Measurements from ENCODE around the gene ORMDL2. TPM values are rescaled to one million over a fixed set of nuclear protein-coding genes. Genes with fewer than 3 reads are reported as not detected.

ORMDL2 gene
- total and polyA plus RNA-seq, 10 of the 15 experiments (the other 5 are each of a cell fraction or from before 2014, with no cell fraction given) = 15.0 to 135 (median 33.9) TPM

- peak; percentile 98 for TF ChIP-seq KLF5 (IDR thresholded peaks at IDR 0.05; ENCODE audit: partially characterized antibody)
- TF ChIP-seq, protein P1, sequence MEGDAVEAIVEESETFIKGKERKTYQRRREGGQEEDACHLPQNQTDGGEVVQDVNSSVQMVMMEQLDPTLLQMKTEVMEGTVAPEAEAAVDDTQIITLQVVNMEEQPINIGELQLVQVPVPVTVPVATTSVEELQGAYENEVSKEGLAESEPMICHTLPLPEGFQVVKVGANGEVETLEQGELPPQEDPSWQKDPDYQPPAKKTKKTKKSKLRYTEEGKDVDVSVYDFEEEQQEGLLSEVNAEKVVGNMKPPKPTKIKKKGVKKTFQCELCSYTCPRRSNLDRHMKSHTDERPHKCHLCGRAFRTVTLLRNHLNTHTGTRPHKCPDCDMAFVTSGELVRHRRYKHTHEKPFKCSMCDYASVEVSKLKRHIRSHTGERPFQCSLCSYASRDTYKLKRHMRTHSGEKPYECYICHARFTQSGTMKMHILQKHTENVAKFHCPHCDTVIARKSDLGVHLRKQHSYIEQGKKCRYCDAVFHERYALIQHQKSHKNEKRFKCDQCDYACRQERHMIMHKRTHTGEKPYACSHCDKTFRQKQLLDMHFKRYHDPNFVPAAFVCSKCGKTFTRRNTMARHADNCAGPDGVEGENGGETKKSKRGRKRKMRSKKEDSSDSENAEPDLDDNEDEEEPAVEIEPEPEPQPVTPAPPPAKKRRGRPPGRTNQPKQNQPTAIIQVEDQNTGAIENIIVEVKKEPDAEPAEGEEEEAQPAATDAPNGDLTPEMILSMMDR (IDR thresholded peaks at IDR 0.05 in 2 of 3, conservative IDR thresholded peaks at IDR 0.05 in 1 of 3; ENCODE audit: control insufficient read depth in 2 of 3, extremely low read depth in 1 of 3, insufficient read depth in 1 of 3, low read depth in 3 of 3, low read length in 3 of 3) = no peak
- TF ChIP-seq FOXK2 (IDR thresholded peaks at IDR 0.05) = peak; percentile 96
- TF ChIP-seq NFIC (IDR thresholded peaks at IDR 0.05; ENCODE audit: low read depth, low read length) = peak; percentile 58; the same call in 1 of the 2 replicates
- TF ChIP-seq POLR2AphosphoS5 (IDR thresholded peaks at IDR 0.05; ENCODE audit: low read length) = no peak; the same call in 1 of the 2 replicates
- no peak for TF ChIP-seq KDM1A (IDR thresholded peaks at IDR 0.05; ENCODE audit: borderline replicate concordance)
- TF ChIP-seq JUND (IDR thresholded peaks at IDR 0.05; ENCODE audit: low read depth, low read length) = peak; percentile 96
- TF ChIP-seq STAT1 (conservative IDR thresholded peaks at IDR 0.05) = no peak
- 0 out of 2 replicates have a peak, but pooled peaks have one; percentile 14 for TF ChIP-seq SIN3A (IDR thresholded peaks at IDR 0.05; ENCODE audit: low read depth, low read length)
- no peak; the same call in 1 of the 2 replicates for TF ChIP-seq RUNX3 (IDR thresholded peaks at IDR 0.05; ENCODE audit: low read length)
- peak; percentile 73; the same call in 1 of the 2 replicates for TF ChIP-seq ATF2 (IDR thresholded peaks at IDR 0.05; ENCODE audit: low read length)
- TF ChIP-seq, protein P2, sequence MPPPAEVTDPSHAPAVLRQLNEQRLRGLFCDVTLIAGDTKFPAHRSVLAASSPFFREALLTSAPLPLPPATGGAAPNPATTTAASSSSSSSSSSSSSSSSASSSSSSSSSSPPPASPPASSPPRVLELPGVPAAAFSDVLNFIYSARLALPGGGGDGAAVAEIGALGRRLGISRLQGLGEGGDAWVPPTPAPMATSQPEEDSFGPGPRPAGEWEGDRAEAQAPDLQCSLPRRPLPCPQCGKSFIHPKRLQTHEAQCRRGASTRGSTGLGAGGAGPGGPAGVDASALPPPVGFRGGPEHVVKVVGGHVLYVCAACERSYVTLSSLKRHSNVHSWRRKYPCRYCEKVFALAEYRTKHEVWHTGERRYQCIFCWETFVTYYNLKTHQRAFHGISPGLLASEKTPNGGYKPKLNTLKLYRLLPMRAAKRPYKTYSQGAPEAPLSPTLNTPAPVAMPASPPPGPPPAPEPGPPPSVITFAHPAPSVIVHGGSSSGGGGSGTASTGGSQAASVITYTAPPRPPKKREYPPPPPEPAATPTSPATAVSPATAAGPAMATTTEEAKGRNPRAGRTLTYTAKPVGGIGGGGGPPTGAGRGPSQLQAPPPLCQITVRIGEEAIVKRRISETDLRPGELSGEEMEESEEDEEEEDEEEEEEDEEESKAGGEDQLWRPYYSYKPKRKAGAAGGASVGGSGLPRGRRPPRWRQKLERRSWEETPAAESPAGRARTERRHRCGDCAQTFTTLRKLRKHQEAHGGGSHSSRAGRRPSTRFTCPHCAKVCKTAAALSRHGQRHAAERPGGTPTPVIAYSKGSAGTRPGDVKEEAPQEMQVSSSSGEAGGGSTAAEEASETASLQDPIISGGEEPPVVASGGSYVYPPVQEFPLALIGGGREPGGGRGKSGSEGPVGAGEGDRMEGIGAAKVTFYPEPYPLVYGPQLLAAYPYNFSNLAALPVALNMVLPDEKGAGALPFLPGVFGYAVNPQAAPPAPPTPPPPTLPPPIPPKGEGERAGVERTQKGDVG (CRISPR knock-in tag; IDR thresholded peaks at IDR 0.05) = no peak
- no peak for TF ChIP-seq IRF3 (IDR thresholded peaks at IDR 0.05)
- no peak for TF ChIP-seq MYB (IDR thresholded peaks at IDR 0.05; ENCODE audit: borderline replicate concordance, low read depth, low read length)
- no peak for TF ChIP-seq IKZF2 (IDR thresholded peaks at IDR 0.05)
- TF ChIP-seq TAF1 (IDR thresholded peaks at IDR 0.05; ENCODE audit: borderline replicate concordance, low read depth, low read length) = no peak
- TF ChIP-seq NR2C2 (IDR thresholded peaks at IDR 0.05; ENCODE audit: borderline replicate concordance, control insufficient read depth, insufficient read length, low read depth) = no peak
- TF ChIP-seq NKRF (conservative IDR thresholded peaks at IDR 0.05) = 0 out of 2 replicates have a peak, but pooled peaks have one; percentile 21
- no peak for TF ChIP-seq STAT3 (IDR thresholded peaks at IDR 0.05; ENCODE audit: low read depth, low read length)
- TF ChIP-seq ATF7 (IDR thresholded peaks at IDR 0.05; ENCODE audit: low read depth) = peak; percentile 99
These were observed 13.0 kb downstream of the ORMDL2 start (continued) for GRCh38 chr12:55830601-55831446.

All from GM12878 (cell line).